GM19467 (cell line): ENCODE data around the gene CTTN.

ENCODE experiments used
- ATAC-seq: cut with Tn5 transposase; IDR thresholded peaks from one replicate; pipeline ENCODE4 v1.9.1; 2021; ENCODE audit warnings: mild to moderate bottlenecking, moderate library complexity; ENCODE audit not compliant: unreplicated experiment

Gene CTTN

DNA sequence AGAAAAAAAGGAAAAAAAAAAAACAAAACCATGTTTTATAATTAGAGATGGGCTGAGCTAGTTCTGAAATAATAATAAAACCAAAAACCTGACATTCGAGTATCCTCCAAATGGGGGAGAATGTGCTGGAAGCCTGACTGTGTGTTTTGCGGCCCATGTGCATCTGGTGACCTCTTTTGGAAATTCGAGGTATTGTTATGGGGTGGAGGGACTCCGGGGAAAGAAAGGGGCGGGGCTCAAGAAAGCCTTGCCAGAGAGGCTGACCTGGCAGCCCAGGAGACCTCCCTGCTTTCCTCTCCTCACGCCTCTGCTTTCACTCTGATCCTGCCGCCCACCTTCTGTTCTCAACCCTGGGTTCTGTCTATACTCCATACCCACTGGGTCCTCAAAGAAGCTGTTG lies 72.9 kb downstream of the CTTN start:
- ATAC-seq, result no peak

DNA sequence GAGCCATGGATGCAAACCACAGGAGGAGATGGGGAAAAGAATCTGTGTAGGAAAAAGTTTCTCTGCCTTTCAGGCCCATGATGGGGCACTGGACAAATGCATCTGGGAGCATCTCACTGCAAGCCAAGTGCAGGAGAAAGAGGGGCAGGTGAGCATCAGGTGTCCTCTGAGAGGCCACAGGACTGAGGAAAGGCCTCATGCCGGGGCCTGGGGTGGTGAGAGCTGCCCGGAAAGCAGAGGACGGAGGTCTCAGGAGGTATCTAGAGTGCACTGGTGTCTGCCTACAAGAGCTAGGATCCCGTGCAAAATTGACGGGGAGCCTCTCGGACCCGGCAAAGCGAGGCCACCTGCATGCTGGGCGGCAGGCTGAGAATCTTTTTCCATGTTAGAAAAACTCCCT lies 73.9 kb downstream of the CTTN start:
- ATAC-seq, result no peak

DNA sequence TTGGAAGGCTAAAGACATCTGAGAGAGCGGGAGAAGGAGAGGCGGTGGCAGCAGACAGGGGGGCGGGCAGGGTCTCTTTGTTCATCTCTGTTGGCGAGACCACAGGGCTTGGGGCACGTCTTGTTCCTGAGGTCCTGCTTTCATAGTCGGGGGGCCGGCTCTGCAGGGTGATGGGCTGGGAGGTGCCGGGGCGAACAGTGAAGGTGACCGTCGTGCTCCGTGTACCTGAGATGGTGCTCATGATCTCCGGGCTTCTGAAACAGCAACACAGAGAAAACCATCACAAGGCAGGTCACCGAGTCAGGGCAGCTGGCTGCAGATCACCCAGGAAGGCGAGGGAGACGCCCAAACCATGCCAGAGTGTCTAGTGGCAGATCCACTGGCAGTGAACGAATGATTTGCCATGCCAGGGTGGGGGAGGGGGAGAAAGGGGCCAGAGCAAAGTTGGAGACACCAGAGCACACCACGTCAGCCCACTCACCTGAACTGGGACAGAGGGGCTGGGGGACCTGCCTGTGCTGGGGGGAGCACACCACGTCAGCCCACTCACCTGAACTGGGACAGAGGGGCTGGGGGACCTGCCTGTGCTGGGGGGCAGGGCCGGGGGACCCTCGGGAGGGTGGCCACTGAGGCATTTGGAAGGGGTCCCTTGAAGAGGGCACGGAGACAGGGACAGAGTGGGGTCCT lies 75.0 kb downstream of the CTTN start:
- ATAC-seq, result no peak

DNA sequence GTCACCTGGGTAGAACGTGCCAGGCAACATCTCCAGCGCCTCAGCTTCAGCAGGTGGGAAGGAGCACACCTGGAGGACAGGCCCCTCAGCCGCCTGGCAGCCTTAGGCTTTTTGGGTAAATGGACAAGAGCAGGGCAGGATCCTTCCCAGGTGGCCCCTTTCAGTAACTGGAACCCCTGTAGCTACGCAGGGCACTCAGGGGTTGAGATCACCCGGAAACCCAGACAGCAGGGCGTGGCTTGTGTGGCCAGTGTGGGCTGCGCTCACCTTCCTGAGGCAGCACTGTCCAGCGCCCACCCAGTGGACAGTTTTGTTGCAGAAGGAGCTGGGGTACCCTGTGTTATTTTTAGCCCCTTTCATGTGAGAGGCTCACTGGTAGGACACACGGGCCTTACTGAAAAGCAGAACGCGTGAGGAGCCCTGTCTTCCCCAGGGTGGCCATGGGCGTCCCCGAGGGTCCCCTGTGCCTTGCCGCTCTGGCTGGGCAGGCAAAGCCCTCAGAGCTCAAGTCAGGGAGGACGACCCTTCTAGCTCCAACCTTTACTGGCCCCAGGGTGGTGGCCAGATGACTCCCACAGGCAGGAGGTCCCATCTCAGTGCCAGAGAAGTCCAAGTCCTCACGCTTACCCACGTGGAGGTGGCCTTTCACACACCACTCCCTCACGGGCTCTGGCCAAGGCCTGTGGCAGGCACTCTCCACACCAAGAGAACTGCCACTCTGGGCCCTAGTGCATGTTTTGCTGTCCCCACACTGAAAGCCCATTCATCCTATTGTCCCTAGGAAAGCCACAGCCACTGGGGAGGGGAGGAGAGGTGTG lies 75.8 kb downstream of the CTTN start:
- ATAC-seq, result no peak

DNA sequence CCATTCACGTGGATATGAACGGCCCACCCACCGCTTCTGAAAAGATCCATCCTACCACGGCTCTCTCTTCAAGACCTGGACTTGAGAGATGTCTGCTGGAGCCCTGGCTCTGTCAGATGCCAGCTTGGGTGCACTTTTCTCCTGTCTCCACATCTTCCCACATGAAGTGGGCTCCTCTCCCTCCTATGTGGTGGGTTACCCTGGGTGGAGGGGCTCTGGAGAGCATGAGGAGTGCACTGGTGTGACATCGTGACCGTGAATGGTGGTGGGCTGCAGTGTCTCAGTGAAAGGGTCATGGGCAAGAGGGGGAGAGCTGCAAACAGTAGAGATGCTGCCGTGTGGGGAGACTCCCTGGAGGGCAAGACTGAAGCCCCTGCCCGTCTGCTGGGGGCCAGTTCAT lies 76.4 kb downstream of the CTTN start:
- ATAC-seq, result no peak

DNA sequence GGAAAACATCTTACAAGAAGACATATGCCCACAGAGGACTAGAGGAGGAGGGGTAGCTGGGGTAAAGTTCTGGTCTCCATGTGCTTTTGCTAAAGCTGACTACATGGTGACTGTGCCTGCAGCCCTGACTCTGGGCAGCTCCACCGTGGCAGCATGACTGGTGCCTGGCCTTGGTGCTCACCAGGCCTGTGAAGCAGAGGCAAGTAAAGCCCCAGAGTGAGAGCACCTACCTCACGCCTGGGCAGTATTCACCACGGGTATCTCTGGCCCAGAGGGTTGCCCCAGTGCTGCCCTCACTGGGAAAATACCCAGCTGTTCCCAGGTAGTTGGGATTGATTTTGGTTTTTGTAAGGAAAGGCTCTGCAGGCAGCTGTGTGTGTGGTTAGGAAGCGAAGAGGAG lies 78.3 kb downstream of the CTTN start:
- ATAC-seq, result no peak

DNA sequence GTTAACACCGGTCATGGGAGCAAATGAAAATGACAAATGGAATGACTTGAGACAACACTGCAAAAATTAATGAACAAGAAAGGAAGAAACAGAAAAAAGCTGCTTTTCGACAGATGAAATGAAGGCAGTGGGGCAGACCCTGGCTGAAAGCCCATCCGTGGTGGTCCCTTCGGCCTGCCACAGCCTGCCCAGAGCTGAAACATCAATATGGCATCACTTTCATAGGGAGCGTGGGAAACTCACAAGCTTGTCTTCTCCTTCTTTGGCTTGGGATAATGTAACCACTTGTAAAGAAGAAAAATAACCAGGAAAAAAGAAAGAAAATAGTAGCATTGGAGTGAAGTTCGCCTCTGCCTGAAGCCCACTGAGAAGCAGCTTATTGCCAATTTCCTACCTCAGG lies 78.8 kb downstream of the CTTN start:
- ATAC-seq, result no peak

DNA sequence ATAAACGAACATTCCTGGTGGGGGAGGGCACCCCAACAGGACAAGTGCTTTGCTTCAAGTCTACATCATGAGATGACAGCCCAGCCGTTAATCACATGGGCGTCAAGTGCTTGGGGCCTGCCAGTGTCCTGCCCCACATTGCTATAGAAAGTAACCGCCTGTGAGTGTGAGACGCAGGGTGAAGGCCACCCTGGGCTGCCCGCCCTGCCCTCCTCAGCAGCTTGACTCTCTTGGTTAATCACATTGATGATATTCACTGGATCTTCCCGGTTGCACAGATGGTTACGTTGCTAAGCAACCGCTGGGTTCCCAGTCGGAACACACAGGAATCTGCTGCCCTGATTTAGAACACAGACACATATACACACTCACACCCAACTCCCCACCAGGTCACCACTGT lies 79.3 kb downstream of the CTTN start:
- no peak for ATAC-seq

DNA sequence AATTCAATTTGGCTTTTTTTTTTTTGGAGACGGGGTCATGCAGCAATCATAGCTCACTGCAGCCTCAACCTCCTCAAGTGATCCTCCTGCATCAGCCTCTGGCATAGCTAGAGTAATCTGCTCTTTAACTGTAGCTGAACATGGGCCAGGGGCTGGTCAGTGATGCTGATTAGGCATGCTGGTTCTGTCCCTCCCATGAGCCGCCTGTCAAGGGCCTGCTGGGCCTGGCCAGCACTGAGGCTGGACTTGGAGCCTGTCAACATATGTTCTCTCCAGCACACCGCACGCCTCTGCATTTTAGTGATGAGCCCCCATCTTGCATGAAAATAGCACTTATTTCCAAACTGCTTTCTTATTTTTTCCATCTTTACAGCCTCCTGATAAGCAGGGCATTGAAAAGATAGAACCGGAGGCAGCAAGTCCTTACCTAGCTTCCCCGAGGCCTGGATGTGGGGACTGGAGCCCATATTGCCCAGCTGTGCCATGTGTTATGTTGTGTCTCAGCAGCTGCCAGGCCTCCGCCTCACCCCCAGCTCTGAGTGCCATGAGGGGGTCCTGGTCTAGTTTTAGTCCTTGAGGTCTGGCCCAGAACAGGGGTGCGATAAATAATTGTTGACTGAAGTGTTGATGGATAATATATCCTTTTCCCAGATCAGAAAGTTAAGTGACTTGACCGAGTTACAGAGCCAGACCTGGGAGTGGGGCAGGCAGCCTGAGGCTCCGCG lies 80.0 kb downstream of the CTTN start:
- no peak for ATAC-seq

DNA sequence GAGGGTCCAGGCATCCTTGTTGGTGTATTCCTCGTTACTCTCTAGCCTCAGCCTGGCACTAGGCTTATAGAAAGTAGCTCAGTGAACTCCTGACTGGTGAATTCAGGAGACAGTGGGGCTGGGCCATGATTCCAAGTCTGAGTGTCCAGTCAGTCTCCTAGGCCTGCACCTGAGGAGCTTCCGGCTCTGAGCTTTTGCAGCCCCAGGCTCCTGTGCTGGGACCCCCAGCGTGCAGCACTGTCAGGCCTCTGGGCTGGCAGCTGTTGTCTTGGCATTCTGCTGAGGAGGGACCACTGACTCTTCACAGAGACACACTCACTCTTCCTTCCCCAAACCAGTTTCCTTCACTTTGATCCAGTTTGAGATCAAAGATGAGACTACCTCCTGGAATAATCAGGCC lies 82.4 kb downstream of the CTTN start:
- ATAC-seq, result no peak

DNA sequence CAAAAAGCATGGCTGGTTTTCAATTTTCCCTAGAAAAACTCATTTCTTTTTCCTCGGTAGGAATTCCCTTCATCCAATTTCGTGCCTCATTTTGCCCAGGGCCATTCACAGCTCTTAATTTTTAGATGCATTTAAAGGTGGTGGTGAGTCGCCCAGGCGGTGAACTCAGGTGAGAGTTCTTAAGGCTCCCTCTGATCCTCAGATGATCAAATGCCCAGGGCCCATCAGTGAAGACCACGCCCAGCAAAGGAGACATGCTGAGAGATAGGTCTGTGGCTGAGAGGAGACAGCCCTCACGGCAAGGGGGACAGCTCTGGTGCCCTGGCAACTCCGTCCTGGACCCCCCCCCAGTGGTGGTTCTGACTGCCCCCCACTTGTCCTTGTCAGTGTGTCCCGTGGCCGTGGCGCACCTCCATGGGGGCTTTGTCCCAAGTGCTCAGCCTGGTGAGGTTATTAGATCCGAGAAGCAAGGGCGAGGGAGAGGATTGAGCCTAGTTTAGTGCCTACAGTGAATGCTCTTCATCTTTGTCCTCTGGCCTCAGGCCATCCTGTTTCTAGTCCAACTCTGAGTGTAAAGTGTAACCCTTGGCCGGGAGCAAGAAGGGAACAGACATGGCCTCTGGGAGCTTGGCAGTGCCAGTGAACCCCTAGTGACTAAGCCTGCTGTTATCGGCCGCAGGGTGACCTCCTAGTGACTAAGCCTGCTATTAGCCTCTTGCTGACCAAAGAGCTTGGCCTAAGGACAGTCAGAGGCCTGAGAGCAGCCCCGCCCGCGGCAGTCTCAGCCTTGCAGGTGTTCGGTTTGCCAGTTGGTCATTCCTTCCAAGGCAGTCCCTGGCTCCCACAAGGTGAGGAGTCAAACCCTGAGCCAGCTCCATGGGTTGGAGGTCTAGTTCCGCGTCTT lies 83.5 kb downstream of the CTTN start:
- no peak for ATAC-seq

DNA sequence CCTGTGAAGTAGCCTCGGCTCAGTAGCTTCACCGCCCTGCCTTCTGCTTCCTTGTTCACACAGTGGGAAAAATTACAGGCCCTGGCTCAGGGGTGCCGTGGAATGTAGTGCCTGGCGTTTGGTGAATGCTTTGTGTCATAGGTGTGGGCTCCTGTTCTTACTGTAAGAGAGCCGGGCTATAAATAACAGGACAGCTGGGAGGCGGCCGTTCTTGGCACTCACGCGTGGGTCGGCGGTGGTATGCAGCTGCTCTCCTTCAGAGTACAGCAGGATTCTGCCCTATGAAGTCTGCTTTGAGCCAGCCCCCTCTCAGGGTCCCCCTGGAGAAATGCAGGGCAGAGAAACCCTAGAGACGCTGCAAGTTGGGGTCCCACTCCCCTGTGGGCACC lies 84.2 kb downstream of the CTTN start:
- ATAC-seq, result no peak

DNA sequence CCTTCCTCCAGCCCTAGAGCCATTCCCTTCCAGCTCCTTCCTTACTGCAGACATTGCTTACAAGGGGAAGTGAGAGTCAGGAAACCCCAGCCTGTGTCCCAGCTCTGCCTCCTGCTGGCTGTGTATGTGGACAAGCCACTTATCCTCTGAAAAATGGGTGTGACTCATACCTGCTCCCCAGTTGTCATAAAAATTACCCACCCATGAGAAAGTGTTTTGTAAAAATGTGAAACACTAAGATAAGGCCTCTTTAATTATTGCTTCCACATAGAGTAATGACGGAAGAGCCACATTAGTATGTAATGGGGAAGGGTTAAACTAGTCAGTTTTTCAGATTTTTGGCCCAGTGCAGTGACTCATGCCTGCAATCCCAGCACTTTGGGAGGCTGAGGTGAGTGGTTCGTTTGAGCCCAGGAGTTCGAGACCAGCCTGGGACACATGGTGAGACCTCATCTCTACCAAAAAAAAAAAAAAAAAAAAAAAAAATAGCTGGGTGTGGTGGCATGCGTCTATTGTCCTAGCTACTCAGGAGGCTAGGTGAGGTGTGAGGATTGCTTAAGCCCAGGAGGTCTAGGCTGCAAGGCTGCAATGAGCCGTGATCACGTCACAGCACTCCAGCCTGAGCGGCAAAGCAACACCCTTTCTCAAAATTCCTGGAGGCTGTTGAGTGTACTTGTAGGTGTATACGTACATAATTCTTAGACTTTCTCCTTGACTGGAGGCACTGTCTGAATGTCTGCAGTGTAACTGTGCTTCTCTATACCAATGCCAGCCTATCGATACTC lies 84.9 kb downstream of the CTTN start:
- ATAC-seq, result no peak

DNA sequence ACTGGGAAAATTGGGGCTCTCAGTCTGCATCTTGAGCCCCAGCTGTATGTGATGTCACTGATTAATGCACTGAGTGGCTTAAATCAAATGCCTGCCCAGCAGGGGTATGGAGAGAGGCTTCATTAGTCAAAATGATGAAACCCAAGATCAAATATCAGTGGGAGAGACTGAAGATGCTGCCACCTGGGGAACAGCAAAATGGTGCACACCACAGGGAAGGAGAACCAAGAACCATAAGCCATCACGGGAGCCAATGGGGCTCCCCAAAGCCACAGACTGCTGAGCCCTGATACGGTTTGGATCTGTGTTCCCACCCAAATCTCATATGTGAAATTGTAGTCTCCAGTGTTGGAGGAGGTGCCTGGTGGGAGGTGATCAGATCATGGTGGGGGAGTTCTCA lies 85.6 kb downstream of the CTTN start:
- ATAC-seq, result no peak

DNA sequence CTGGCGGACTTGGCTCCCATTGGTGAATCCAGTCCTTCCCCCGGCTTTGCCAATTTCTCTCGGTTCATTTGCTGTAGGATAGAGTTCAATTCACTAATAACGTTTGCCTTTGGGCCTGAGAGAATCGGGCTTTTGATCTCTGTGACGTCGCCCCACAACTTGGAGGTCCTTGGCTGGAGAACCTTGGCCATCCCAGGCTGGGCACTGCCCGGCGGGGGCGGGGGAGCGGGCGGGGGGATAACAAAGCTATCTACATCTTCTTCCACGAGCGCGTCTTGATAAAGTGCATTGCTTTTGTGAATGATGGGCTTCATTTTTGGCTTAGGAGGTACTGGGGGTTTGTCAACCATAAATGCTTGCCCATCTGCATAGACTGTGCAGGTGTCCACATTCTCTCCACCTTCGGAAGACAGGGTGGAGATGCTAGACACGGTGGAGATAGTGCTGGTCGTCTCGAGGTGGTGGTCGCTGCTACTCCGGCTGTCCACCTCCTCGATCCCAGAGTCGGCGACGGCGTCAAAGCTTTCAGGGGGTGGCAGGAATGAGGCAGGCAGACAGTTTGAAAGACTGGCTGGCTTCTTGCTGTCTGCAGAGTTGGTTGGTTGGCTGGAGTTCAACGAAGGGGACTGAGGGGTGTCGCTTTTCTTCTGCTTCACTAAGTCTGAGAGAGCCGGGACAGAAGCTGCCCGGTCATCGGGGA lies 87.1 kb downstream of the CTTN start:
- no peak for ATAC-seq

DNA sequence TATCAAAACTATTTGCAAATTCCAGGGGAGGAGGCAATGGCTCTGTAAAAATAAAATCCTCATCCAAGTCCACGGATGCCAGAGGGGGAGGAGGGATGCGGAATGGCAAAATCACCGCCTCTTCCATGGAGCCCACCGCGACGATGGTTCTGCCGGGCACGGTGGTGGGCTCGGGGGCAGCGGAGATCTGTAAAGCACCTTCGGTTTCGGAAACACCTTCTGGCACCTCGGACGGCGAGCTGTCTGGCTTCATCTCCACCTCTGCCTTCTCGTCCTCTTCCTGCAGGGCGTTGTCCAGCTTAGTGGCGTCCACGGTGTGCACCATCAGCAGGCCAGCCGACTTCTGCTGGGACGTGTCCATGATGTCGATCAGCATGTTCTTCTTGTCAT lies 87.7 kb downstream of the CTTN start:
- no peak for ATAC-seq
